ENCODE data around the gene CHST11.

Gene CHST11

DNA sequence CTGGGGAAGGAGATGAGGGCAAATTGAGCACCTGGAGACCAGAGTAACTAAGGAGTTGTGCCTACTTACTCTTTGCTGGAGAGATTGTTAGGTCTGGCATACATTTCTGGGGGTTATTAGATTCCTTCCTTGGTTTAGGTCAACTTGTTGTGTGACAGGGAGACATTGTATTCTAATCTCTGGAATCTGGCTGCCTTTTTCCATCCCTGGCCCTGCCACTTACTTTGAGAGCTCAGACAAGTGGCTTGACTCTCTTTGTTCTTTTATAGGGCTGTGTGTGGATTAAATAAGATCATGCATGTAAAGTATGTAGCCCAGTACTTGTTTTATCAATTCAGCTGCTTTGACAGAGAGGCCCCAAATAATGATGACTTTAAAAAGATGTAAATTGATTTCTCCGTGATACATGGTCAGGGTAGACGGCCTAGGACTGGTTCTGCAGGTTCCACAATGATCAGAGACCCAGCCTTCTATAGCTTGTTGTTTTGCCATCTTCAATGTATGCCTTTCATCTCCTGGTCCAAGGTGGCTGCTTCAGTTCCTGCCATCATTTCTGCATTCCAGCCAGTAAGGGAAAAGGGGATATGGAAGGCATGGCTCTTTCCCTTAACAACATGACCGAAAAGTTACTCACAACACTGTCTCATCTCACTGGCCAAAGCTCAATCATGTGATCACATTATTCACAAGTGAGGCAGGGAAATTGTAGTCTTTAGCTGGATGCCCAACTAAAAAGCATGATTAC is 72.6 kb downstream of the CHST11 start:
- Histone ChIP-seq H3K4me3 (ENCODE audit: low read depth, low read length) (no peak overlapping the region), H3K9ac (ENCODE audit: low read length) (no peak overlapping the region), H3K9me3 (ENCODE audit: control insufficient read depth, insufficient read depth, low read depth, low read length) (peaks cover 8% of the 10 kb centered on the region; the same call in 1 of the 2 replicates), H3K27ac (ENCODE audit: low read depth, low read length) (no peak overlapping the region), H3K36me3 (ENCODE audit: control insufficient read depth, insufficient read depth, low read length) (no peaks in the 10 kb centered on the region; the same call in 1 of the 2 replicates), H3K27me3 (ENCODE audit: control insufficient read depth, insufficient read depth, low read length) (no peaks in the 10 kb centered on the region), H3K4me1 (ENCODE audit: control insufficient read depth, insufficient read depth, low read length) (peaks cover 28% of the 10 kb centered on the region)

DNA sequence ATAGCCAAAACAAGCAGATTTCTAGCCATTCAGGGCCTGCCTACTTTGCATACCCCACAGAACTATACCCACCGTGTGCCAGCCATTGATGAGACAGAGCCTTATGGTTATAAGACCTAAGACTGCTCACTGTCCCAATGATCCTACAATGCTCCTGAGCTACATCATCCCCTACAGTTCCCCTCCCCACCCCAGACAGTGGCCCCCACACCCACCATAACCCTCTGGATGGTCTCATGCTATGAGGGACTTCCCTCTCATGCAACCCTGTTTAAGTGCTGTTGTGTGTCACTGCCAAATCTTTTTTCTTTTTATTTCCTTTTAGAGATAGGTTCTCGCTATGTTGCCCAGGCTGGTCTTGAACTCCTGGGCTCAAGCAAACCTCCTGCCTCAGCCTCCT is 75.9 kb downstream of the CHST11 start:
- Histone ChIP-seq H3K9ac (ENCODE audit: low read length) (no peak overlapping the region), H3K4me3 (ENCODE audit: low read depth, low read length) (no peak overlapping the region), H3K9me3 (ENCODE audit: control insufficient read depth, insufficient read depth, low read depth, low read length) (peaks cover 8% of the 10 kb centered on the region; the same call in 1 of the 2 replicates), H3K4me1 (ENCODE audit: control insufficient read depth, insufficient read depth, low read length) (peaks cover 16% of the 10 kb centered on the region), H3K27ac (ENCODE audit: low read depth, low read length) (no peak overlapping the region), H3K27me3 (ENCODE audit: control insufficient read depth, insufficient read depth, low read length) (no peaks in the 10 kb centered on the region), H3K36me3 (ENCODE audit: control insufficient read depth, insufficient read depth, low read length) (no peaks in the 10 kb centered on the region; the same call in 1 of the 2 replicates)

DNA sequence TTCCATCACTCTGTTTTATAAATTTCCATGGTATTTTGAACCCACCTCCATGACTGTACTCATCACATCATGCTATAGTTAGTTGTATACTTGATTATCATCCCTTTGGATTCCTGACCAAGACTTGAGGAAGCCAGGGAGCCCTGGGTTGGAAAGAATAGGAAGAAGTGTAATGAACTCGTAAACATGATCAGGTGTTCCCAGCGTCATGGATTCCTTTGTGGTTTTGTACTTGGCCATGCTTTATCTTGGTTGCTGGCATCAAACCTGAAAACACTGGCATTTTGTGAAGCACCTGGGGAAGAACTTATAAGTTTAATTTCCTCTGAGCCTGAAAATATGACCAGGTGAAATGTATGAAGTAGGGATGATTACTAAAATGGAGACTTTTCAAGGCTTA is 76.4 kb downstream of the CHST11 start:
- Histone ChIP-seq H3K36me3 (ENCODE audit: control insufficient read depth, insufficient read depth, low read length) (no peaks in the 10 kb centered on the region), H3K27me3 (ENCODE audit: control insufficient read depth, insufficient read depth, low read length) (no peaks in the 10 kb centered on the region), H3K4me3 (ENCODE audit: low read depth, low read length) (no peak overlapping the region), H3K9me3 (ENCODE audit: control insufficient read depth, insufficient read depth, low read depth, low read length) (peaks cover 3% of the 10 kb centered on the region; the same call in 1 of the 2 replicates), H3K27ac (ENCODE audit: low read depth, low read length) (no peak overlapping the region), H3K9ac (ENCODE audit: low read length) (no peak overlapping the region), H3K4me1 (ENCODE audit: control insufficient read depth, insufficient read depth, low read length) (peaks cover 16% of the 10 kb centered on the region)

DNA sequence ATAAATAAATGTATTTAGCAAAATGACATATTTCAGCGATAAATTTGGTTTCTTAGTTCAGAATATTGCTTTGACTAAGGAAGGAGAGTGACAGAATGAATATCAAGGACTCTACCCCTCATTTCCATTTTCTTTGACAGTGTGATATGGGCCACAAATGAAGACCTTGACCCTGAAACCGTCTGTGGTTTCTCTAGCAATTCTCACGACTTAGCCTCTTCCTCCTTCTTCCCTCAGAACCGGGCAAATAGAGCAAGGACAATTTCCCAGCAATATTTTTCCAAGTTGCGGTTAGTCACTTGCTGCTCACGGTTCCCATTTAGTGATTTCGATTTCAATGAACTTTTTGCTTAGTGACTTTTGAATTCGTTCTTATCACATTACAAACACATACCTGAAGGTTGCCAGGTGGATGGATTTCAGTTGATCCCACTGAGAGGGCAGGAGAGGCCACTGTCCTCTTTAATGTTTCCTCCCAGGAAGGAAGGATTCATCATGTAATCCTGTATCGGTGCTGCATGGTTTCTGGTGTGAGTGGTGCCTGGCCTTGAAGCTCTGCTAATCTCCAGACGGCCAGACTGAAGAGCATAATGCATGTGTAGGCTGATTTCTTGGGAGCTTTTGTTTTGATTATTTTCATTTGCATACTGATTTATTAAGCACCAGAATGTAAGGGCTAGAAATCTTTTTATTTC is 77.6 kb downstream of the CHST11 start:
- Histone ChIP-seq H3K27me3 (ENCODE audit: control insufficient read depth, insufficient read depth, low read length) (no peaks in the 10 kb centered on the region), H3K36me3 (ENCODE audit: control insufficient read depth, insufficient read depth, low read length) (no peaks in the 10 kb centered on the region), H3K27ac (ENCODE audit: low read depth, low read length) (no peak overlapping the region), H3K4me1 (ENCODE audit: control insufficient read depth, insufficient read depth, low read length) (peaks cover 16% of the 10 kb centered on the region), H3K4me3 (ENCODE audit: low read depth, low read length) (no peak overlapping the region), H3K9me3 (ENCODE audit: control insufficient read depth, insufficient read depth, low read depth, low read length) (peaks cover 2% of the 10 kb centered on the region; the same call in 1 of the 2 replicates), H3K9ac (ENCODE audit: low read length) (no peak overlapping the region)

DNA sequence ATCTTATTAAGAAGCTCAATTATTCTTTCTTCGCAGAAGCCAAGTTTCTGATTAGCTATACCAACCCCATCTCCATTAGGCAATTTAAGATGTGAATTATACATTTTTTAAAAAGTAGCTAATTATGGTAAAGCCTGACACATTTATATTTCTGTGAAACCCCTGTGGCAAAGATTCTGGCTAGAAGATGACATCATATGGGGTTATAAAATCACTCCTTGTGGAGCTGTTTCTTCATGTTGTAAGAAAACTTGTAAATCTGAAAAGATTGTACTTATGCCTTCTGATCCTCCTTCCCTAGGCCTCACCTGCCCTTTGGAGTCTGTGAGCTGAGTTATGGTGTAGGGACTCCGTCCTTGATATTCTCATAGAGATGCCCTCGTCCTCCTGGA is 78.1 kb downstream of the CHST11 start:
- H3K4me1 ChIP-seq (ENCODE audit: control insufficient read depth, insufficient read depth, low read length): peaks cover 16% of the 10 kb centered on the region
- H3K36me3 ChIP-seq (ENCODE audit: control insufficient read depth, insufficient read depth, low read length): no peaks in the 10 kb centered on the region
- H3K9me3 ChIP-seq (ENCODE audit: control insufficient read depth, insufficient read depth, low read depth, low read length): no peaks in the 10 kb centered on the region
- H3K27ac ChIP-seq (ENCODE audit: low read depth, low read length): no peak overlapping the region
- H3K9ac ChIP-seq (ENCODE audit: low read length): peak overlapping the region; percentile 22
- no peaks in the 10 kb centered on the region for H3K27me3 ChIP-seq (ENCODE audit: control insufficient read depth, insufficient read depth, low read length)
- no peak overlapping the region for H3K4me3 ChIP-seq (ENCODE audit: low read depth, low read length)

DNA sequence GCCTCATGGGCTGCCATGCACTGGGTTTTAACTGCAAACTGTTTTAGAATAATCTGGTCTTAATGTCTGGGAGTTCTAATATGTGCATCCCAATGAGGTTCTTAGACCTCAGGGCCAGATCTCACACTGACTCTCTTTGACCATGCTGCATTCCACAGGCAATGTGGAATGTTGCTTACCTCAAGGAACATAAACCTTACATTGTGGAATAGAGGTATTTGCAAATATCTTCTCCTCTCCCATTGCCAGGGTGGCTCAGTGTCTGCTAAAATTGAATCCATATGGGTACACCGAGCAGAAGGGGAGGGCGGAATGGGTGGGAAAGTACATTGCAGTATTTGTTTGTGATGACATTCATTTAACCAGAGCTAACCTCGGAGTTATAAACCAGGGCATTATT is 78.6 kb downstream of the CHST11 start:
- peaks cover 17% of the 10 kb centered on the region for H3K4me1 ChIP-seq (ENCODE audit: control insufficient read depth, insufficient read depth, low read length)
- no peak overlapping the region for H3K27ac ChIP-seq (ENCODE audit: low read depth, low read length)
- H3K4me3 ChIP-seq (ENCODE audit: low read depth, low read length): no peak overlapping the region
- H3K9me3 ChIP-seq (ENCODE audit: control insufficient read depth, insufficient read depth, low read depth, low read length): no peaks in the 10 kb centered on the region
- peak overlapping the region; percentile 22 for H3K9ac ChIP-seq (ENCODE audit: low read length)
- H3K27me3 ChIP-seq (ENCODE audit: control insufficient read depth, insufficient read depth, low read length): no peaks in the 10 kb centered on the region
- H3K36me3 ChIP-seq (ENCODE audit: control insufficient read depth, insufficient read depth, low read length): no peaks in the 10 kb centered on the region

DNA sequence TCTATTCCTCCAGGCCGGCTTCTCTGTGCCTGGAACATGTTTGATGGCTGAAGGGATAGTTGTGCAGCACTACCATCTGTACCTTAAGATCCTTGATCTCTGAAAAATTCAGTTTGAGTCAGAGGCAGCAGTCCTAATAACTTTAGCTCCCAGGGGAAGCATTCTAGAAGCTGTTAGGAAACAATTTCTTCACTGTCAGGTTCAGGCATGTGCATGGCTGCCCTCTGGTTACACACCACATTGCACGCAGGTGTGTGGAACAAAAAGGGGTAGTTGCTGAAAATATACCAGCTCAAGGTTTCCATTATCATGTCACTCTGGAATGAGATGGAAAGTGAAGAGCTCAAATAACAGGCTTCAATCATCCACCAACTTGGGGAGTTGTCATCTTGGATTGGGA is 80.1 kb downstream of the CHST11 start:
- Histone ChIP-seq H3K9ac (ENCODE audit: low read length) (no peak overlapping the region), H3K4me3 (ENCODE audit: low read depth, low read length) (no peak overlapping the region)

DNA sequence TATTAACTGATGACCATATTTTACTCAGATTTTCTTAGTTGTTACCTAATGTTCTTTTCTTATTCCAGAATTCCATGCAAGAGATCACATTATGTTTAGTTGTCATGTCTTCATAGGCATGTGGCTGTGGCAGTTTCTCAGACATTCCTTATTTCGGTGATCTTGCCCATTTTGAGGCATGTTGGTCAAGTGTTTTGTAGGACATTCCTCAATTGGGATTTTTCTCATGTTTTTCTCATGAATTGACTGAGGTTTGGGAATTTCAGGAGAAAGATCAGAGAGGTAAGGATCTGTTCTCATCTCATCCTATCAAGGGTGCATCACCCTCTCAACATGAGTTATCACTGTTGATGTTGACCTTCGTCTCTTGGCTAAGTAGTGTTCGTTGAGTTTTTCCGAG is 81.3 kb downstream of the CHST11 start:
- Histone ChIP-seq H3K27ac (ENCODE audit: low read depth, low read length) (no peak overlapping the region), H3K9me3 (ENCODE audit: control insufficient read depth, insufficient read depth, low read depth, low read length) (peaks cover 4% of the 10 kb centered on the region; the same call in 1 of the 2 replicates), H3K4me3 (ENCODE audit: low read depth, low read length) (no peak overlapping the region), H3K27me3 (ENCODE audit: control insufficient read depth, insufficient read depth, low read length) (no peaks in the 10 kb centered on the region), H3K36me3 (ENCODE audit: control insufficient read depth, insufficient read depth, low read length) (no peaks in the 10 kb centered on the region), H3K9ac (ENCODE audit: low read length) (no peak overlapping the region), H3K4me1 (ENCODE audit: control insufficient read depth, insufficient read depth, low read length) (peaks cover 29% of the 10 kb centered on the region)

More for the DNA sequence above, 80.1 kb downstream of the CHST11 start:
- no peaks in the 10 kb centered on the region for H3K27me3 ChIP-seq (ENCODE audit: control insufficient read depth, insufficient read depth, low read length)
- H3K27ac ChIP-seq (ENCODE audit: low read depth, low read length): no peak overlapping the region
- peaks cover 29% of the 10 kb centered on the region for H3K4me1 ChIP-seq (ENCODE audit: control insufficient read depth, insufficient read depth, low read length)
- H3K9me3 ChIP-seq (ENCODE audit: control insufficient read depth, insufficient read depth, low read depth, low read length): no peaks in the 10 kb centered on the region
- no peaks in the 10 kb centered on the region for H3K36me3 ChIP-seq (ENCODE audit: control insufficient read depth, insufficient read depth, low read length)

DNA sequence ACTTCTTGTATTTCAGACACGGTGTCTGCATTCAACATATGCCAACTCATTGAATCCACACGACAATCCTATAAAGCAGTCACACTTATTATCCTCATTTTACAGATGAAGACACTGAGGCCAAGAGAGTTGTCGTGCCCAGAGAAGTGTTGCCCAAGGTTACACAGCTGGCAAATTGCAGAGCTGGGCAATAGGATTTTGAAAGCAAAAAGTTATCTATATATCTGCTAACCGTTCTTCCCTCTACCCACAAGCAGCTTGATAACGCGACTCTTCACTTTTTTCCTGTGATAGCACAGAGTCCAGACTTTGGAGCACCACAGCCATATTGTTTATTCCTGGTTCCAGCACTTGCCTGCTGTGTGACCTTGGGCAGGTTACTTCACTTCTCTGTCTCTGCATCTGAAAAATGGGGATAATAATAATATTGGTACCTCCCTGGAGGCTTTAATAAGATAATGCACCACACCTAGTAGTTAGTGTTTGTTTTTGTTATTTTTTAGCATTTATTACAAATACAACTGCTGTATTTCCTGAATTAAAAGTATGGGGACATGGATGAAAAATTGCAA is 82.2 kb downstream of the CHST11 start:
- Histone ChIP-seq H3K36me3 (ENCODE audit: control insufficient read depth, insufficient read depth, low read length) (no peaks in the 10 kb centered on the region), H3K9ac (ENCODE audit: low read length) (no peak overlapping the region), H3K27me3 (ENCODE audit: control insufficient read depth, insufficient read depth, low read length) (no peaks in the 10 kb centered on the region)

DNA sequence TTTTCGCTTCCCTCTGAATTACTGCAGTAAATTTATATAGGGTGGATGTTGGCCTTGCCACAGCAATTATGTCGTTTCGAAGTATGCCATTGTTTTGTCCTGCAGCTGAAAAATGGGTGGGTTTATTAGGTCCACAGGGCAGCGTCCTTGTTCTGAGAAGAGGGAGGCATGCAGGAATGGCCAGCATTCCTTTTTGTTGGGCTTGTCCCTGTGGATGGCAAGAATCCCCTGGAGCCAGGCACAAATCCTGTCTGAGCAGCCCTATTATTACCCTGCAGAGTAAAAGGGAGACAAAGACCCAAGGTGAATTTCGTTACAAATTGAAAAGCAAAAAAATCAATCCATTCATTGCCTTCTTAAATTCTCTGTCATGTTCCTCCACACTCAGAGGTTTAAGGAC is 88.1 kb downstream of the CHST11 start:
- H3K9me3 ChIP-seq (ENCODE audit: control insufficient read depth, insufficient read depth, low read depth, low read length): peaks cover 4% of the 10 kb centered on the region; the same call in 1 of the 2 replicates
- H3K27me3 ChIP-seq (ENCODE audit: control insufficient read depth, insufficient read depth, low read length): no peaks in the 10 kb centered on the region
- H3K4me1 ChIP-seq (ENCODE audit: control insufficient read depth, insufficient read depth, low read length): peaks cover 21% of the 10 kb centered on the region
- H3K4me3 ChIP-seq (ENCODE audit: low read depth, low read length): no peak overlapping the region
- no peaks in the 10 kb centered on the region for H3K36me3 ChIP-seq (ENCODE audit: control insufficient read depth, insufficient read depth, low read length)
- H3K27ac ChIP-seq (ENCODE audit: low read depth, low read length): no peak overlapping the region
- no peak overlapping the region for H3K9ac ChIP-seq (ENCODE audit: low read length)

More for the DNA sequence above, 82.2 kb downstream of the CHST11 start:
- no peak overlapping the region for H3K4me3 ChIP-seq (ENCODE audit: low read depth, low read length)
- H3K4me1 ChIP-seq (ENCODE audit: control insufficient read depth, insufficient read depth, low read length): peaks cover 29% of the 10 kb centered on the region
- H3K27ac ChIP-seq (ENCODE audit: low read depth, low read length): no peak overlapping the region
- H3K9me3 ChIP-seq (ENCODE audit: control insufficient read depth, insufficient read depth, low read depth, low read length): peaks cover 4% of the 10 kb centered on the region; the same call in 1 of the 2 replicates

DNA sequence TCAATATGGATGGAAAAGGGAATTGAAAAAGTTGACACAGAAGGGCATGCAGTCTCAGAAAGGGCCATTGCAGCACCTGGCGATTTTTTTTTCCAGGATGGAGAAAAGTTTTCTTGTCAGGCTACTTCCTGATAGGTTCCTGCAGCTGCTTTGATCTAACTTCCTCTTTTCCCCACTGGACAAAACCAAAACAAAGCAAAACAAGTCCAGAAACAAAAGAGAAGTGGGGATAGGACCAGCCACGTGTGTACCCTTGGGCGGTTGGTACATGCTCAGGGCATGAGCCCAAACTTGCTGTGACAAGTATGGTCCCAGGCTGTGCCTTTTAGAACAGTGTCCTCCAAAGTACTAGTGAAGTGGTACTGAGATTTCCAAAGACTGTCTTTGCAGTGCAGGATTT is 89.8 kb downstream of the CHST11 start:
- Histone ChIP-seq H3K4me3 (ENCODE audit: low read depth, low read length) (no peak overlapping the region), H3K9me3 (ENCODE audit: control insufficient read depth, insufficient read depth, low read depth, low read length) (peaks cover 4% of the 10 kb centered on the region; the same call in 1 of the 2 replicates), H3K9ac (ENCODE audit: low read length) (no peak overlapping the region), H3K36me3 (ENCODE audit: control insufficient read depth, insufficient read depth, low read length) (no peaks in the 10 kb centered on the region), H3K4me1 (ENCODE audit: control insufficient read depth, insufficient read depth, low read length) (peaks cover 9% of the 10 kb centered on the region; the same call in 1 of the 2 replicates), H3K27ac (ENCODE audit: low read depth, low read length) (no peak overlapping the region), H3K27me3 (ENCODE audit: control insufficient read depth, insufficient read depth, low read length) (no peaks in the 10 kb centered on the region)

All from HUES6 (cell line).